SK-N-SH treated with all-trans-retinoic acid at 6 μM for 48 hours (cell line): ENCODE data around the gene PTCD1.

Experiments used
- ATAC-seq: fragments of 200-7000 bp; cut with Tn5 transposase; 3 replicates; pipeline ENCODE4 v1.9.1; 2020; ENCODE audit warnings: mild to moderate bottlenecking, moderate library complexity
- BACH2 ChIP-seq: fragments of 250-450 bp; sonication (Bioruptor Pico); IDR thresholded peaks from 2 replicates; pipeline ENCODE4 v1.9.0; 2021; ENCODE audit warnings: mild to moderate bottlenecking, borderline replicate concordance
- CREB5 ChIP-seq: fragments of 250-450 bp; sonication (Bioruptor Pico); IDR thresholded peaks from 2 replicates; pipeline ENCODE4 v1.5.1; 2020; ENCODE audit warnings: low read depth, mild to moderate bottlenecking, moderate library complexity
- CSDC2 ChIP-seq: fragments of 250-450 bp; sonication (Bioruptor Pico); IDR thresholded peaks from 2 replicates; pipeline ENCODE4 v1.5.0; 2020; ENCODE audit warnings: mild to moderate bottlenecking, moderate library complexity
- CSRNP3 ChIP-seq: fragments of 250-450 bp; sonication (Bioruptor Pico); IDR thresholded peaks from 2 replicates; pipeline ENCODE4 v1.5.1; 2021; ENCODE audit warnings: mild to moderate bottlenecking, moderate library complexity
- GLIS3 ChIP-seq: fragments of 250-450 bp; sonication (Bioruptor Pico); IDR thresholded peaks from 2 replicates; pipeline ENCODE4 v1.5.0; 2020; ENCODE audit warnings: mild to moderate bottlenecking, moderate library complexity
- ISL1 ChIP-seq: fragments of 250-450 bp; sonication (Bioruptor Pico); IDR thresholded peaks from 2 replicates; pipeline ENCODE4 v2.1.2; 2022; ENCODE audit warnings: mild to moderate bottlenecking, moderate library complexity
- OSR1 ChIP-seq: fragments of 250-450 bp; sonication (Bioruptor Pico); IDR thresholded peaks from 2 replicates; pipeline ENCODE4 v1.8.0; 2022; ENCODE audit warnings: moderate library complexity, mild to moderate bottlenecking, inconsistent platforms
- PATZ1 ChIP-seq: fragments of 250-450 bp; sonication (Bioruptor Pico); IDR thresholded peaks from 2 replicates; pipeline ENCODE4 v1.8.0; 2020; ENCODE audit warnings: mild to moderate bottlenecking, moderate library complexity, borderline replicate concordance
- POU6F1 ChIP-seq: fragments of 250-450 bp; sonication (Bioruptor Pico); IDR thresholded peaks from 2 replicates; pipeline ENCODE4 v1.8.0; 2021; ENCODE audit warnings: low read depth, mild to moderate bottlenecking, moderate library complexity, borderline replicate concordance
- PPARA ChIP-seq: fragments of 250-450 bp; sonication (Bioruptor Pico); IDR thresholded peaks from 2 replicates; pipeline ENCODE4 v1.5.0; 2020; ENCODE audit warnings: mild to moderate bottlenecking, borderline replicate concordance
- RARB ChIP-seq: fragments of 250-450 bp; sonication (Bioruptor Pico); IDR thresholded peaks from 2 replicates; pipeline ENCODE4 v1.8.0; 2021; ENCODE audit warnings: mild to moderate bottlenecking, moderate library complexity
- TCF4 ChIP-seq: fragments of 250-450 bp; sonication (Bioruptor Pico); IDR thresholded peaks from 2 replicates; pipeline ENCODE4 v1.8.0; 2021; ENCODE audit warnings: mild to moderate bottlenecking, moderate library complexity, borderline replicate concordance
- TOX ChIP-seq: fragments of 250-450 bp; sonication (Bioruptor Pico); IDR thresholded peaks from 2 replicates; pipeline ENCODE4 v1.8.0; 2021; ENCODE audit warnings: mild to moderate bottlenecking, moderate library complexity, borderline replicate concordance
- TSHZ2 ChIP-seq: fragments of 250-450 bp; sonication (Bioruptor Pico); IDR thresholded peaks from 2 replicates; pipeline ENCODE4 v1.5.0; 2020; ENCODE audit warnings: mild to moderate bottlenecking, moderate library complexity
- ZC3H10 ChIP-seq: fragments of 250-450 bp; sonication (Bioruptor Pico); IDR thresholded peaks from 2 replicates; pipeline ENCODE4 v1.5.1; 2021; ENCODE audit warnings: mild to moderate bottlenecking, moderate library complexity
- ZFP3 ChIP-seq: fragments of 250-450 bp; sonication (Bioruptor Pico); IDR thresholded peaks from 2 replicates; pipeline ENCODE4 v1.5.0; 2020; ENCODE audit warnings: mild to moderate bottlenecking, moderate library complexity
- ZNF565 ChIP-seq: fragments of 450-650 bp; formaldehyde crosslinking; conservative IDR thresholded peaks from 2 replicates; pipeline ENCODE4 v1.5.0; 2020; ENCODE audit warnings: low read depth, mild to moderate bottlenecking, moderate library complexity
- ZNF70 ChIP-seq: fragments of 450-650 bp; formaldehyde crosslinking; IDR thresholded peaks from 2 replicates; pipeline ENCODE4 v1.5.0; 2020; ENCODE audit warnings: mild to moderate bottlenecking, moderate library complexity
- ZNF8 ChIP-seq: fragments of 450-650 bp; formaldehyde crosslinking; IDR thresholded peaks from 2 replicates; pipeline ENCODE4 v1.5.0; 2020; ENCODE audit warnings: mild to moderate bottlenecking, moderate library complexity

Gene PTCD1

GRCh38 chr7:99420986-99421385 is 17.6 kb downstream of the PTCD1 start (continued):
- no peak for TF ChIP-seq ISL1 (CRISPR knock-in tag)
- TF ChIP-seq TCF4, result no peak
- TF ChIP-seq TOX (CRISPR knock-in tag), result no peak
- no peak for TF ChIP-seq CSRNP3

- no peak for ATAC-seq
- TF ChIP-seq PPARA (CRISPR knock-in tag) (no peak), ZNF565 (CRISPR knock-in tag) (no peak), ZNF70 (CRISPR knock-in tag) (no peak), BACH2 (CRISPR knock-in tag) (no peak), PATZ1 (CRISPR knock-in tag) (no peak), TCF4 (no peak)
- TF ChIP-seq, all 23 proteins: peak for 0
These were observed 18.4 kb downstream of the PTCD1 start for GRCh38 chr7:99420213-99420612.

- TF ChIP-seq TOX (CRISPR knock-in tag) (no peak), ZC3H10 (no peak), OSR1 (CRISPR knock-in tag) (no peak), TSHZ2 (CRISPR knock-in tag) (no peak), CREB5 (CRISPR knock-in tag) (no peak), CSDC2 (CRISPR knock-in tag) (no peak), ZNF70 (CRISPR knock-in tag) (no peak), ZNF8 (no peak), GLIS3 (CRISPR knock-in tag) (no peak), POU6F1 (CRISPR knock-in tag) (no peak), RARB (CRISPR knock-in tag) (no peak), BACH2 (CRISPR knock-in tag) (no peak), CSRNP3 (no peak), ZFP3 (CRISPR knock-in tag) (no peak), ZNF565 (CRISPR knock-in tag) (no peak)
- TF ChIP-seq, all 23 proteins: peak for 0
- ATAC-seq, result no peak
These were observed 19.1 kb downstream of the PTCD1 start for GRCh38 chr7:99419323-99420021.
